Activated naive CD4-positive, alpha-beta T cell treated with anti-CD3 and anti-CD28 coated beads, Interleukin-2, amount 50 U/mL, for 72 hours (primary cell): ENCODE results near the gene LUC7L2. TPM values are rescaled to one million over a fixed set of nuclear protein-coding genes. Genes with fewer than 3 reads are reported as not detected.
"Not testable (repeated sequence)": the region's sequence is repeated elsewhere in the genome, so short reads cannot be mapped to it uniquely, and the experiment has no call there.

Source experiments
- ATAC-seq, 2 donors: fragments of 150-1000 bp; cut with Tn5 transposase; 2 replicates each; pipeline ENCODE4 v1.10.0; 2021; ENCODE audit warnings: mild to moderate bottlenecking in 2 of 2, moderate library complexity in 2 of 2
- DNase-seq, 2 donors: peaks; one replicate each; pipeline ENCODE4 v3.0.0; 2021 to 2022; ENCODE audit warnings: low spot score in 2 of 2
- H3K27ac Mint-ChIP-seq, 2 donors: one replicate each; pipeline ENCODE4 v1.8.0; 2022; ENCODE audit warnings: mild to moderate bottlenecking in 2 of 2, mixed read lengths in 2 of 2
- H3K36me3 Mint-ChIP-seq, 2 donors: one replicate each; pipeline ENCODE4 v1.8.0; 2022; ENCODE audit warnings: mixed read lengths in 2 of 2
- H3K9me3 Mint-ChIP-seq, 2 donors: one replicate each; pipeline ENCODE4 v1.8.0; 2022; ENCODE audit warnings: mixed read lengths in 2 of 2
- total RNA-seq, 2 donors: library from RNA; stranded (reverse); gene quantifications; one replicate each; pipeline ENCODE4 v1.2.3, GENCODE V29; 2022

Gene LUC7L2
- total RNA-seq, 2 donors from 2014 or later = 136 to 143 TPM

DNA sequence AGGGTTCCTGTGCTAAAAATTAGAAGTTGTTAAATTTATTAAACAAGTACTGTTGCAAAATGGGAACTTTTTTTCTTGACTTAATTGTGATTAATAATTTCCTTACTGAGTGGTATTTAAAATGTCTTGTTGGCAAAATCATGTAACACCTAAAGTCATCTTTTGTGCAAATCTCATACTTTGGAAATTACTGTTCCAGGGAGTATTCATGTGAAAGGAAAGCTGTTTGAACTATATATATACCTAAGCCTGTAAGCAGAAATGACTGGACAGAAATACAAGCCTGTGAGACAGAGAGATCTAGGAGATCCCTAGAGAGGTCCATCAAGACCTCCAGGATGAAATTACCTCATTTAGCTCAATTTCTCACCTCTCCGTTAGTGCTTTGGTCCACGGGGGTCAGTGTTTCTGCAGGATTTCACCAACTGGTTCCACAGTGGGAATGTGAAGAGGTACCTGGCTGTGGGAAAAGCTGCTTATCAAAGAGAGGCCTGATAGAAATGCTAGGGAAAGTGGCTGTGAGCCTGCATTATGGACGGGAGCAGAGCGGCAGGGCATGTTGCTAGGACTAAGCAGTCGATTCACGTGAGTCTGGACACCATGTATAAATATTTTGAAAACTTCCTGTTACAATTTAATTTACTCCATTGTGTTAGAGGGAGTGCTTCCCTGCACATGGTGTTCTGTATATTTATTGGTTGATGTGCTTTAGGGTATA, 7.9 kb downstream of the LUC7L2 start:
- peak in 1 of 2 donors; percentile 65 for ATAC-seq
- no peak for DNase-seq
- no peaks in the 10 kb centered on the region for H3K9me3 Mint-ChIP-seq
- H3K36me3 Mint-ChIP-seq = peaks cover 11 to 26% of the 10 kb centered on the region in 2 donors
- peak overlapping the region in 1 of 2 donors; percentile 66 for H3K27ac Mint-ChIP-seq

DNA sequence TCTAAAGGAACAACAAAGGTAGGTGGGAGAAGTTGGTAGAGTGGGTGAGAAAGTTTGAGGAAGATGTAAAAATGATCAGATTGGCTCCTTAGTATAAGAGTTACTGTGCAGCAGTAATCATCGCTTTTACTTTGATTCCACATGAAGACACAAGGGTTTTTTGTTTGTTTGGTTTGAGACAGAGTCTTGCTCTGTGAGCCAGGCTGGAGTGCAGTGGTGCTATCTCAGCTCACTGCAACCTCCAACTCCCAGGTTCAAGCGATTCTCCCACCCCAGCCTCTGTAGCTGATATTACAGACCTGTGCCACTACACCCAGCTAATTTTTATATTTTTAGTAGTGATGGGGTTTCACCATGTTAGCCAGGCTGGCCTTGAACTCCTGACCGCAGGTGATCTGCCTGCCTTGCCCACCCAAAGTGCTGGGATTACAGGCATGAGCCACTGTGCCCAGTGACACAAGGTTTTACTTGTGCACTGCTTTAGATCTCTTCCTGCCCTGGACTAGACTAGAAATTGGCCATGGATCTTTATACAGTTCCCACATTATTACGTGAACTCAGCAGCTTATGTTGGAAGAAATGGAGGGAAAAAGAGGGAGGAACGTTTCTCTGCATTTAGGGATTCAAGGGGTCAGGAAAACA, 10.7 kb downstream of the LUC7L2 start:
- peak in 1 of 2 donors; percentile 23 for ATAC-seq
- Mint-ChIP-seq H3K9me3 (no peaks in the 10 kb centered on the region), H3K36me3 (peaks cover 7 to 16% of the 10 kb centered on the region in 2 donors), H3K27ac (no peak overlapping the region)
- no peak for DNase-seq

DNA sequence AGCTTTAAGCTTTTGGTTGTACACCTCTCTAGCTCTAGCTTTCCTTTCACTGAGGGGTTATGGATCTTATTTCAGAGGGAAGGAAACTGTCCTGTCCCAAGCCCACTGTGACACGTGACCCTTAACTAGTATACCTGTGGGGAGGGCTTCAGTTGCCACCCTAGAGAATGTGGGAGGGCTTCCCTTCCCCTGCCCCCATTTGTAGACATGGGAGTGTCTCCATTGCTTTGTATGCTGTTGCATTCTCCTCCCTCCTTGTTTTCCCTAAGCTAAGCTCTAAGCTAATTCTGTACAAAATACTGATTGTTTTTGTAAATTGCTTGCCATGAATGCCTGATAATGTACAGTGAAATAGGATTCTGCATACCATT, 11.2 kb downstream of the LUC7L2 start:
- ATAC-seq (no peak), DNase-seq (no peak)
- Mint-ChIP-seq H3K9me3 (no peaks in the 10 kb centered on the region), H3K36me3 (peaks cover 5 to 12% of the 10 kb centered on the region in 2 donors), H3K27ac (peak overlapping the region in 1 of 2 donors; percentile 47)

DNA sequence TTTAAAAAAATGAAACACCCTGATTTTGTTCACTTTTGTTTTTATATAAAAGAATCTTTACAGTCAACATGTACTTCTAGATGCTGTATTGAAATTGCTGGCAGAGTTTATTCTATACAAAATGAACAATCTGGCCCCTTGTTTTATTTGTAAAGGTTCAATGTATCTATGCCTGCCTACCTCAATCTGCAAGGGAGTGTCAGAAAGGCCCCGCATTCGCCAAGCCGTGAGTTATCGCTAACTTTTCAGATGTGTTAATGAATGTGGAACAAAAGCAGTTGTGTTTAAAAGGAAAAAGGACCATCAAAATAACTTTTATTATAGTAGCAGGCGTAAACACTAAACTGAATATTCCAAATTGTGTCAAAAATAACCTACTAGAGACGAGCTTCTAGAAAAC, 14.6 kb downstream of the LUC7L2 start:
- H3K27ac Mint-ChIP-seq = no peak overlapping the region
- H3K36me3 Mint-ChIP-seq = peaks cover 6 to 9% of the 10 kb centered on the region in 2 donors
- DNase-seq = no peak
- H3K9me3 Mint-ChIP-seq = no peaks in the 10 kb centered on the region
- no peak for ATAC-seq

DNA sequence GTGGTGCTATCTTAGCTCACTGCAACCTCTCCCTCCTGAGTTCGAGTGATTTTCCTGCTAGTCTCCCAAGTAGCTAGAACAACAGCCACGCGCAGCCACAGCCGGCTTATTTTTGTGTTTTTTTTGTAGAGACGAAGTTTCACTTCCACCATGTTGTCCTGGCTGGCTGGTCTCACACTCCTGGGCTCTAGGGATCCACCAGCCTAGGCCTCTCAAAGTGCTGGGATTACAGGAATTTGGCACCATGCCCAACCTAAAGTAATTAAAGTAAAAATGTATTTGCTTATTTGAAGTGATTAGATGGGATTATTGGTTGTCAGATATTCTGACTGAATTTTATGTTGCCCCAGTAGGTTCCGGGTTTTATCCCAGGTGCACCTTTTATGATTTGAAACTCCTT, 22.7 kb downstream of the LUC7L2 start:
- no peaks in the 10 kb centered on the region for H3K9me3 Mint-ChIP-seq
- H3K27ac Mint-ChIP-seq = peak overlapping the region in 1 of 2 donors; percentile 22
- peaks cover 0 to 13% of the 10 kb centered on the region in 2 donors for H3K36me3 Mint-ChIP-seq
- no peak for DNase-seq
- no peak for ATAC-seq

DNA sequence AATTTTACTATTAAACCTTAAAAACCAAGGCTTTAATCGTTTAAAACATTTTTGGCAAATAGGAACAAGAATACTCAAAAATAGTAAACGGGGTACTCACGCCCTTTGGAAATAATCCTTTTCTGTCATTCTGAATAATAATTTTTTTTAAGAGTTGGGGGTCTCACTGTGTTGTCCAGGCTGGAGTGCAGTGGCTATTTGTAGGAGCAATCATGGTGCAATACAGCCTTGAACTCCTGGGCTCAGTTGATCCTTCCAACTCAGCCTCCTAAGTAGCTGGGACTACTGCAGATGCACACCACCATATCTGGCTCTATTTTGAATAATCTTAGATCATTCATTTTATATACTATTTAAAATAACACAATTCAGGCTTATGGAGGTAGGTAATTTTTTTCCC, 24.9 kb downstream of the LUC7L2 start:
- no peaks in the 10 kb centered on the region for H3K9me3 Mint-ChIP-seq
- H3K36me3 Mint-ChIP-seq = peaks cover 7 to 34% of the 10 kb centered on the region in 2 donors
- DNase-seq (no peak), ATAC-seq (no peak)
- H3K27ac Mint-ChIP-seq = no peak overlapping the region

DNA sequence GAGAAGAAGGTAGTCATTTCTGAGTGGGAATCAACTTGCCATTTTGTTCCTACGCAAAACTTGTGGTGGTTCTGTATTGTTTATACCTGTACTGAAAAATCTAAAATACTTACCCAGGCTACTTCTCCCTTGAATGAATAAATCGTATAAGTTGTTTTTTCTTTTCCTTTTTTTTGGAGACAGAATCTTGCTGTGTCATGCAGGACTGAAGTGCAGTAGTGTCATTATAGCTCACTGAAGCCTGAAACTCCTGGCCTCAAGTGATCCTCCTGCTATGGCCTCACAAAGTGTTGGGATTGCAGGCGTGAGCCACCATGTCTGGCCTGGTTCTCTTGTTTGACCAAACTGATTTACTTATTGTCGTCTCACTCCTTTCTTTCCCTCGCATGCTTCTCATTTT, 27.9 kb downstream of the LUC7L2 start:
- peak overlapping the region in 1 of 2 donors; percentile 4 for H3K27ac Mint-ChIP-seq
- H3K9me3 Mint-ChIP-seq = no peaks in the 10 kb centered on the region
- peaks cover 10 to 39% of the 10 kb centered on the region in 2 donors for H3K36me3 Mint-ChIP-seq

DNA sequence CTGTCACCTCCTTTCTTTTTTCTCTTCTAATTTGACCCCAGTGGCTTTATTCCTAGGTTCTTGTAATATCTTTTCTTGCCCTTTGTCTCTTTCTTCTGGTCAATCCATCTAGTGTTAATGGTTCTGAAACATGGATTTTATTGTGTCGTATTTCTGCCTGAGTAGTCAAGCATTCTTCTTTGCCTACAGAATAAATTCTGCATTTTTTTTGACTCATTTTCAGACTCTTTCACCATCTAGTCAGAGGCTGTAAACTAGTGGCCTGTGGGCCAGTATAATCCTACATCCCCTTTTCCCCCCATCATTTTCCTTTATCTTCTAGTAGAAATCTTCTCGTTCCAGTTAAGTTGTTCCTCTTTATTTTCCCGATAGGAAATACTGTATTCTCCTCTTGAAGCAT, 29.4 kb downstream of the LUC7L2 start:
- ATAC-seq (no peak), DNase-seq (no peak)
- Mint-ChIP-seq H3K36me3 (peaks cover 10 to 39% of the 10 kb centered on the region in 2 donors), H3K9me3 (no peaks in the 10 kb centered on the region), H3K27ac (no peak overlapping the region)

More for the DNA sequence above, 27.9 kb downstream of the LUC7L2 start:
- no peak for ATAC-seq
- no peak for DNase-seq

DNA sequence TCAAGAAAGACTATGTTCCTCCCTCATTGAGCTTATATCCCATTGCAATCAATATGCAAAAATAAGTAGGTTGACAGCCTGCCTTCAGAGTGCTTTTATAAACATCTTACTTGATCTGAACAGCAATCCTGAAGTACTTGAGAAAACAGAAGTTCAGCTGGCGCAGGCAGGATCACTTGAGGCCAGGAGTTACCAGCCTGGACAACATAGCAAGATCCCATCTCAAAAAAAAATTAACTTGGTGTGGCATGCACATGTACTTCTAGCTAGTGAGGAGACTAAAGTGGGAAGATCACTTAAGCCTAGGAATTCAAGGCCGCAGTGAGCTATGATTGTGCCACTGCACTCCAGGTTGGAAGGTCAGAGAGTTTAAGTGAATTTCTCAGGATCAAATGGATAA, 30.1 kb downstream of the LUC7L2 start:
- H3K36me3 Mint-ChIP-seq = peaks cover 10 to 39% of the 10 kb centered on the region in 2 donors
- H3K9me3 Mint-ChIP-seq = no peaks in the 10 kb centered on the region
- ATAC-seq = no peak
- DNase-seq = no peak
- peak overlapping the region in 1 of 2 donors; percentile 78 for H3K27ac Mint-ChIP-seq

DNA sequence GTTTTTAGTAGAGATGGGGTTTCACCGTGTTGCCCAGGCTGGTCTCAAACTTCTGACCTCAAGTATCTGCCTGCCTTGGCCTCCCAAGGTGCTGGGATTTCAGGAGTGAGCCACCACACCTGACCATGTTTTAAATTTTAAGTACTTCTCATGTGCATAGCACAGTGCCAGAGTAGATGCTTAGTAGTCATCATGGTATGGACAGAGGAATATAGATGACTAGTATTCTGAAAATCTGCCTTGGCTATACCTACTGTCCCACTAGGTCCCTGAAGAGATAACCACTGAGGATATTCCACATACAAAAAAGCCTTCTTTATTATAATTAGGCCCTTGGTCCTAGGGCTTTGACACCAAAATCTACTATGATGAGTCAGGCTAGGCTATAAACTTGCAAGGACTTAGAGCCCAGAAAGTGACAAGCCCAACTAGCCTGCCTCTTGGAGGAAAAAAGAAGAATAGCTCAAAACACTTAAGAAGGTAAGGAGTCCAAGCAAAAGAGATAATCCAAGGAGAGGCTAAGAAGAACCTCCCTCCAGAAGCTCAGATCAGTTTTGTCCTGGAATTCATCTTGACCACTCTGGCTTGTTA, 34.0 kb downstream of the LUC7L2 start:
- peaks cover 10 to 40% of the 10 kb centered on the region in 2 donors for H3K36me3 Mint-ChIP-seq

DNA sequence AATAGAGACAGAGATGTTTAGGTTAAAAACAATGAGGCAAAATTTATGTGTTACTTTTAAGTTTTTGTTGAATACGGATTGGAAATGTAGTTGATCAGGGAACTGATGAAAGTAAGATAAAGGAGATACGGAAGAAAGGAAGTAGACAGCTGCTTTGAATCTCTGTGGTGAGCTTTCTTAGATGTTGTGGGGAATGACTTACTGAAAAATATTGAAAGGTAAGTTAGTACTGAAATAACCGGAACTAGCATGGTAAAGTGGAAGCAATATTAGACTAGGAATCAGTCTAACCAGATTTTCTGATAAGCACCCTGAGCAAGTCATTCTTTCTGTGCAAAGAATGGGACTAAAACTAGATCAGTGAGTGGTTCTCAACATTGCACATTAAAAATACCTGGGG, 34.8 kb downstream of the LUC7L2 start:
- H3K27ac Mint-ChIP-seq = peak overlapping the region in 1 of 2 donors; percentile 21
- no peak for DNase-seq
- peaks cover 4 to 32% of the 10 kb centered on the region in 2 donors for H3K36me3 Mint-ChIP-seq

More for the DNA sequence above, 34.0 kb downstream of the LUC7L2 start:
- no peaks in the 10 kb centered on the region for H3K9me3 Mint-ChIP-seq
- H3K27ac Mint-ChIP-seq = peak overlapping the region; percentile 37 to 60
- DNase-seq = no peak
- ATAC-seq = peak; percentile 43 to 59

DNA sequence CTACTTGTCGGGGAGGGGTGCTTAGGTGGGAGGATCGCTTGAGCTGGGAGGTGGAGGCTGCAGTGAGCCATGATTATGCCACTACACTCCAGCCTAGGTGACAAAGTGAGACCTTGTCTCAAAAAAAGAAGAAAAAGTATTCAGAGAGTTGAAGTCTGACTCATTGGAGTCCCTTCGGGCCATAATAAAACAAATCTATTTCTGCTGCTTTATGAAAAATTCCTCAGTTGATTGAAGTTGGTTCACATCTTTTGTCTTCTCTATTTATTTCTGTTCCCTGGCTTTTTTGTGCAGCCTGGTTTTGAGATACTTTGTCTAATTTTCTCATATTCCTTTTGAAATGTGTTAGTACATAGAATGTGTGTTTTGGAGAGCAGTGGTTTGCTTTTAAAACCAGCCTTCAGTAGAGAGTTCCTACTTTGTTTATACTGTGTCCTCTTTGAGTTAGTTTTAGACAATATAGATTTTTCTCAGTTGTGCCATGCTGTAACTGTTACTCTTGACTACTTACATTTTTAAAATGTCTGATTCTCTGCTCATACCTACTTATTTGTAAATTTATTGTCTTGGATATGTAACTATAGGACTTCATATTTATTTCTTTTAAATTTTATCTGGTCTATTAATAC, 36.7 kb downstream of the LUC7L2 start:
- Mint-ChIP-seq H3K27ac (peak overlapping the region in 1 of 2 donors; percentile 92), H3K36me3 (peaks cover 0 to 27% of the 10 kb centered on the region in 2 donors), H3K9me3 (no peaks in the 10 kb centered on the region)
- DNase-seq = no peak
- no peak for ATAC-seq

More for the DNA sequence above, 34.8 kb downstream of the LUC7L2 start:
- ATAC-seq = peak; percentile 60 to 62
- no peaks in the 10 kb centered on the region for H3K9me3 Mint-ChIP-seq

DNA sequence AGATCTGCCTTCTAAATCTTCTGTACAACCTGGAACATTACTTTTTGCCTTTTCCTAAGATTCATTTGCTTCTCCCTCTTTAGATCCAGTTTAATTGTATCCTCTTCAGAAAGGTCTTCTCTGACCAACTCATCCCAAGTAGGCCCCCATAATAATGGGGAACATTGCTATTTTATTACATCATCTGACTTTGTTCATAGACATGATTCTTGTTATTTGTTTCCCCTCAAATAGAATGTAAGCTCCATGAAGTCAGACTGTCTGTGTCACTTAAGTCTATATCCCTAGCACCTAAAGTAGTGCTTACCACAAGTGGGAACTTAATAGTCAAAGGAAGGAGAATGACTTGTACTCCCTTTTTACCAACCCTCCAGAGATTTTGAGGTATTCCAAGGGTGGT, 37.5 kb downstream of the LUC7L2 start:
- DNase-seq (no peak), ATAC-seq (no peak)
- no peak overlapping the region for H3K27ac Mint-ChIP-seq
- H3K36me3 Mint-ChIP-seq = peaks cover under 1 to 26% of the 10 kb centered on the region in 2 donors
- no peaks in the 10 kb centered on the region for H3K9me3 Mint-ChIP-seq

DNA sequence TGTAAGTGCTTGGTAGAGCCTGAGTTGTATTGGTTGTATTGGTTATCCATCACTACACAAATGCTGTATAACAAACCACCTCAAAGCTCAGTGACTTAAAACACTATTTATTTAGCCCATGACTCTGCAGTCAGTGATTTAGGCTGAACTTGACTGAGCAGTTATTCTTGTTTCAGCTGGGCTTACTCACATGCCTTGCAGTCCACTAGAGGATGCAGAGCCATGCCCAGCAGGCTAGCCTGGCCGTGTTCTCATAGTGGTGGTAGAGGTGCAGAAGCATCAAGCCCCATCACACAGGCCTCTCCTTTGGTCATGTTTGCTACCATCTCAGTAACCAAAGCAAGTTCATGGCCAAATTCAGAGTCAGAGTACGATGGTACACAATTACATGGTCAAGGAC, 43.9 kb downstream of the LUC7L2 start:
- H3K36me3 Mint-ChIP-seq = peaks cover 27 to 35% of the 10 kb centered on the region in 2 donors
- peak overlapping the region in 1 of 2 donors; percentile 76 for H3K27ac Mint-ChIP-seq
- no peaks in the 10 kb centered on the region for H3K9me3 Mint-ChIP-seq
- DNase-seq (no peak), ATAC-seq (no peak)

DNA sequence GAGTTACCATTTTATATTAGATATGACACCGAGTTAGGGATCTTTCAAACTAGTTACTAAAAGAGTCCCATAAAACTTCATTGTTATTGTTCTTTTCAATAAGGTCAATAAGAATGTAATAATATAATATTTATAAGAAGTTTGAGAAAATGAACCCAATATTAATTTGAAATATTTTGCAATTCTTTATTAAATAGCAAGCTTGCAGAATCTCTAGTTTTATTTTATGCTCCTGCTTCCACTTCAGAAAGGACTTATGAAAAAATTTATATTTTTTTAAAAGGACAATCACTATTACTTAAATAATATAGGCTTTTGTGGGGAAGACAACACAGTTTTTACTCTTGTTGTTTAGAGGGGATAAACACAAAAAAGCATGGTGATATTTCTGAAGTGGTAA, 47.9 kb downstream of the LUC7L2 start:
- Mint-ChIP-seq H3K27ac (peak overlapping the region in 1 of 2 donors; percentile 29), H3K9me3 (no peaks in the 10 kb centered on the region), H3K36me3 (peaks cover 23 to 33% of the 10 kb centered on the region in 2 donors)
- no peak for ATAC-seq
- no peak for DNase-seq

DNA sequence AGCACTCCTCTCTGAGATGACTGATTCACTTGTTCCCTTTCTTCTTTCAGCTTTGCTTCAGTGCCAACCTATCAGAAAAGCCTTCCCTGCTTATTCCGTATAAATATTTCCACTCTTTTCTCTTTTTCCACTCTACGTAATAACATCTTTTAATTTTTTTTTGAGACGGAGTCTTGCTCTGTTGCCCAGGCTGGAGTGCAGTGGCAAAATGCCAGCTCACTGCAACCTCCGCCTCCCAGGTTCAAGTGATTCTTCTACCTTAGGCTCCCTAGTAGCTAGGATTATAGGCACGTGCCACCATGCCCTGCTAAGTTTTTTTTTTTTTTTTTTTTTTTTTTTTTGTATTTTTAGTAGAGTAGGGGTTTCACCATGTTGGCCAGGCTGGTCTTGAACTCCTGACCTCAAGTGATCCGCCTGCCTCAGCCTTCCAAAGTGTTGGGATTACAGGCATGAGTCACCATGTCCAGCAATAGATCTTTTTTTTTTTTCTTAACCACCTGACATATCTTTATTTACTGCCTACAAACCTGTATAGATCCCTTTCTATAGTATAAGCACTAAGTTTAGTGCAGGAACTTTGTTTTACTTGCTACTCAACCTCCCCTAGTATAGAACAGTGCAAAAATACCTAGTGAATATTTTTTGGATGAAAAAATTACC, 55.2 kb downstream of the LUC7L2 start:
- ATAC-seq, DNase-seq, H3K9me3 Mint-ChIP-seq: not testable (repeated sequence)
- Mint-ChIP-seq H3K27ac (peak overlapping the region; percentile 53 to 77), H3K36me3 (peaks cover 17 to 34% of the 10 kb centered on the region in 2 donors)
